ENCODE data around the gene MGMT.

Gene MGMT

GRCh38 chr10:129766611-129767550, 299.8 kb downstream of the MGMT start:
- no peak for DNase-seq

GRCh38 chr10:129767751-129768150, 300.7 kb downstream of the MGMT start:
- no peak for DNase-seq

GRCh38 chr10:129768437-129769355, 301.7 kb downstream of the MGMT start:
- no peak for DNase-seq

- DNase-seq = no peak
Measured at GRCh38 chr10:129769381-129770116, 302.5 kb downstream of the MGMT start.

- DNase-seq = no peak
Measured at GRCh38 chr10:129770286-129770685, 303.2 kb downstream of the MGMT start.

- no peak for DNase-seq
Measured at GRCh38 chr10:129771024-129771423, 304.0 kb downstream of the MGMT start.

- no peak for DNase-seq
Measured at GRCh38 chr10:129771576-129771975, 304.5 kb downstream of the MGMT start.

GRCh38 chr10:129771991-129772431, 305.0 kb downstream of the MGMT start:
- DNase-seq = no peak

GRCh38 chr10:129772468-129773358, 305.7 kb downstream of the MGMT start:
- DNase-seq = no peak

- no peak for DNase-seq
Measured at GRCh38 chr10:129773359-129773990, 306.4 kb downstream of the MGMT start.

- DNase-seq = no peak
Measured at GRCh38 chr10:129774082-129774735, 307.2 kb downstream of the MGMT start.

GRCh38 chr10:129774736-129775401, 307.8 kb downstream of the MGMT start:
- DNase-seq = no peak

GRCh38 chr10:129775681-129776080, 308.6 kb downstream of the MGMT start:
- DNase-seq = no peak

GRCh38 chr10:129777687-129778086, 310.6 kb downstream of the MGMT start:
- no peak for DNase-seq

GRCh38 chr10:129778571-129778970, 311.5 kb downstream of the MGMT start:
- no peak for DNase-seq

- DNase-seq = no peak
Measured at GRCh38 chr10:129779126-129780111, 312.4 kb downstream of the MGMT start.

GRCh38 chr10:129780198-129780597, 313.2 kb downstream of the MGMT start:
- DNase-seq = no peak

GRCh38 chr10:129780901-129781795, 314.1 kb downstream of the MGMT start:
- no peak for DNase-seq
